Measurements from ENCODE around the gene TMEM52. TPM values are rescaled to one million over a fixed set of nuclear protein-coding genes. Genes with fewer than 3 reads are reported as not detected.
A peak's percentile ranks its signal among the peaks of the same experiment; 100 is the strongest.

Gene TMEM52
- total RNA-seq, 1 experiment from 2014 or later = 9.6 TPM

DNA sequence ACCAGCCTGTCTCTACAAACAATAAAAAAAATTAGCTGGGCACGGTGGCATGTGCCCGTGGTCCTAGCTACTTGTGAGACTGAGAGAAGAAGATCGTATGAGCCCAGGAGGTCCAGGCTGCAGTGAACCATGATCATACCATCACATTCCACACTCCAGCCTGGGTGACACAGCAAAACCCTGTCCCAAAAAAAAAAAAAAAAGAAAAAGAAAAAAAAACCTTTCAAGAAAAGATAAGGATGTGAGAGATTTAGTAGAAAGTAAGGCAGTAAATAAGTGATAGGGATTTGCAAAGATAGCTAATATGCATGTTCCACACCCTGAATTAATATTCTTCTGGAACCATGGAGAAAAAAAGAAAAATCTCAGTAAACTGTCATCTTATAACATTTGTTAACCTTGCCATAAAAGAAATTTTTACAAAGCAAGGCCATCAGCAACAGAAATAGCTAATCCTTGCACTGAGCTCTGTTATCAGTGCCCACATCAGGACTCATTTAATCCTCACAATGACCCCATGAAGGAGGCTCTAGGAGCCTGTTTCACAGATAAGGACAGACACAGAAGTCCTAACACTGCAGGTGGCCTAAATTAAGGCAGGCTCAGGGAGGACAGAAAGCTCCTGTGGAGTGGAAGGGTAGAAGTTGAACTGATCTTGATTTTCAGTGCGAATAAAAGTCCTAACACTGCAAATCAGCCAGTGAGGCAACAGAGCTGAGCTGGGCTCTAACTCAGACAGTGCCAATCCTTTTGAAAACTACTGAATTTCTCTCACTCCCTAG is 35.8 kb downstream of the TMEM52 start:
- DNase-seq = no peak
- H3K9ac ChIP-seq (ENCODE audit: extremely low read depth, insufficient read length, low read length) = no peak overlapping the region
- H3K4ac ChIP-seq (ENCODE audit: low read depth, low read length) = no peak overlapping the region
- no peak overlapping the region for H2BK20ac ChIP-seq (ENCODE audit: low read depth, low read length, poor library complexity, severe bottlenecking)
- no peak overlapping the region for H4K91ac ChIP-seq (ENCODE audit: insufficient read length, low read depth, low read length)
- no peak overlapping the region for H2BK15ac ChIP-seq (ENCODE audit: low read depth, low read length)
- no peak overlapping the region for H4K5ac ChIP-seq (ENCODE audit: insufficient read length, low read depth, low read length)
- H3T11ph ChIP-seq (ENCODE audit: low read length) = no peak overlapping the region
- Mint-ChIP-seq H3K4me3 (no peak overlapping the region), H3K4me1 (peaks cover 38 to 48% of the 10 kb centered on the region in 2 experiments), H3K27me3 (ENCODE audit: low read depth) (no peaks in the 10 kb centered on the region), H3K9me3 (peaks cover 0 to 5% of the 10 kb centered on the region in 2 experiments; a peak in 1 of 5 replicates), H3K27ac (peak overlapping the region; percentile 35 to 81 (median 70); a peak in 5 of 7 replicates), H3K36me3 (ENCODE audit: insufficient read depth in 1 of 3, low read depth in 3 of 3) (peaks cover 25 to 27% (median 25%) of the 10 kb centered on the region in 3 experiments; a peak in 6 of 7 replicates)
- H2BK5ac ChIP-seq (ENCODE audit: insufficient read length, low read length) = no peak overlapping the region
- no peak overlapping the region for H2BK12ac ChIP-seq (ENCODE audit: insufficient read length, low read depth, low read length)
- H3K4me2 ChIP-seq (ENCODE audit: insufficient read depth, insufficient read length, low read length) = no peak overlapping the region
- no peaks in the 10 kb centered on the region for H3K23me2 ChIP-seq (ENCODE audit: insufficient read length, low read depth, low read length, poor library complexity, severe bottlenecking)
- no CpG with 5 or more reads among the region's 4 CpGs for WGBS (ENCODE audit: extremely low coverage, insufficient read length, low lambda C conversion rate)
- no peaks in the 10 kb centered on the region; the same call in 1 of the 2 replicates for H3K4me1 ChIP-seq (ENCODE audit: insufficient read depth, low read length)
- H4K8ac ChIP-seq (replicated peaks; ENCODE audit: insufficient read length, low read depth, low read length) = no peak overlapping the region
- no peak overlapping the region for H2AFZ ChIP-seq (ENCODE audit: low read length)
- H3K27me3 ChIP-seq (ENCODE audit: insufficient read depth, low read length) = no peaks in the 10 kb centered on the region
- H3K79me1 ChIP-seq (ENCODE audit: insufficient read depth, low read depth, low read length, poor library complexity, severe bottlenecking) = no peaks in the 10 kb centered on the region
- no peak overlapping the region for H3K23ac ChIP-seq (ENCODE audit: insufficient read length, low read depth, low read length)
- TF ChIP-seq, protein P1, sequence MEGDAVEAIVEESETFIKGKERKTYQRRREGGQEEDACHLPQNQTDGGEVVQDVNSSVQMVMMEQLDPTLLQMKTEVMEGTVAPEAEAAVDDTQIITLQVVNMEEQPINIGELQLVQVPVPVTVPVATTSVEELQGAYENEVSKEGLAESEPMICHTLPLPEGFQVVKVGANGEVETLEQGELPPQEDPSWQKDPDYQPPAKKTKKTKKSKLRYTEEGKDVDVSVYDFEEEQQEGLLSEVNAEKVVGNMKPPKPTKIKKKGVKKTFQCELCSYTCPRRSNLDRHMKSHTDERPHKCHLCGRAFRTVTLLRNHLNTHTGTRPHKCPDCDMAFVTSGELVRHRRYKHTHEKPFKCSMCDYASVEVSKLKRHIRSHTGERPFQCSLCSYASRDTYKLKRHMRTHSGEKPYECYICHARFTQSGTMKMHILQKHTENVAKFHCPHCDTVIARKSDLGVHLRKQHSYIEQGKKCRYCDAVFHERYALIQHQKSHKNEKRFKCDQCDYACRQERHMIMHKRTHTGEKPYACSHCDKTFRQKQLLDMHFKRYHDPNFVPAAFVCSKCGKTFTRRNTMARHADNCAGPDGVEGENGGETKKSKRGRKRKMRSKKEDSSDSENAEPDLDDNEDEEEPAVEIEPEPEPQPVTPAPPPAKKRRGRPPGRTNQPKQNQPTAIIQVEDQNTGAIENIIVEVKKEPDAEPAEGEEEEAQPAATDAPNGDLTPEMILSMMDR (conservative IDR thresholded peaks at IDR 0.05) = no peak
- H3K18ac ChIP-seq (ENCODE audit: insufficient read length, low read depth, low read length) = no peak overlapping the region
- H3K56ac ChIP-seq (ENCODE audit: insufficient read length, low read depth, low read length) = no peak overlapping the region
- no peak overlapping the region for H2AK5ac ChIP-seq (ENCODE audit: insufficient read length, low read length)
- H3K14ac ChIP-seq (ENCODE audit: insufficient read depth, low read length) = no peak overlapping the region
- H3K79me2 ChIP-seq (ENCODE audit: insufficient read depth, low read length) = peaks cover 73% of the 10 kb centered on the region
- H3K9me3 ChIP-seq (ENCODE audit: control insufficient read depth, low read depth, low read length) = no peaks in the 10 kb centered on the region
- peaks cover 3% of the 10 kb centered on the region for H4K20me1 ChIP-seq (ENCODE audit: control insufficient read depth, insufficient read depth, insufficient read length)
- no peak overlapping the region for H3K27ac ChIP-seq (ENCODE audit: insufficient read length, low read depth, low read length)
- H2BK120ac ChIP-seq (ENCODE audit: low read depth, low read length, poor library complexity, severe bottlenecking) = no peak overlapping the region

All from H9 (cell line).